Stimulated activated CD8-positive, alpha-beta memory T cell treated with anti-CD3 and anti-CD28 coated beads, Interleukin-2, amount 100 ng/mL, for 1 hour (primary cell): ENCODE measurements around the gene CEL.
"Not testable (repeated sequence)": the region's sequence is repeated elsewhere in the genome, so short reads cannot be mapped to it uniquely, and the experiment has no call there.

Experiments used
- DNase-seq, 2 donors: peaks; one replicate each; pipeline ENCODE4 v3.0.0-alpha.2; 2020; ENCODE audit warnings: low read depth in 2 of 2

Gene CEL

GRCh38 chr9:133064241-133065069, 2.7 kb downstream of the CEL start:
- no peak for DNase-seq

GRCh38 chr9:133065070-133065388, 3.2 kb downstream of the CEL start:
- no peak for DNase-seq

- DNase-seq = no peak
Observed at GRCh38 chr9:133066181-133066983, 4.6 kb downstream of the CEL start.

- no peak for DNase-seq
Observed at GRCh38 chr9:133067006-133067405, 5.2 kb downstream of the CEL start.

GRCh38 chr9:133067813-133068212, 6.0 kb downstream of the CEL start:
- DNase-seq = no peak

GRCh38 chr9:133068431-133068830, 6.7 kb downstream of the CEL start:
- not testable (repeated sequence) for DNase-seq

- not testable (repeated sequence) for DNase-seq
Observed at GRCh38 chr9:133070500-133070961, 8.8 kb downstream of the CEL start.

- DNase-seq = not testable (repeated sequence)
Observed at GRCh38 chr9:133070985-133071384, 9.2 kb downstream of the CEL start.

- DNase-seq = no peak
Observed at GRCh38 chr9:133071484-133072150, 9.8 kb downstream of the CEL start.

- DNase-seq = not testable (repeated sequence)
Observed at GRCh38 chr9:133072210-133072609, 10.4 kb downstream of the CEL start.

- DNase-seq = no peak
Observed at GRCh38 chr9:133073086-133074014, 11.6 kb downstream of the CEL start.

GRCh38 chr9:133074111-133074651, 12.4 kb downstream of the CEL start:
- no peak for DNase-seq

- DNase-seq = no peak
Observed at GRCh38 chr9:133075925-133076630, 14.3 kb downstream of the CEL start.

GRCh38 chr9:133076691-133077090, 14.9 kb downstream of the CEL start:
- DNase-seq = no peak

GRCh38 chr9:133078486-133078885, 16.7 kb downstream of the CEL start:
- no peak for DNase-seq

GRCh38 chr9:133080161-133080560, 18.4 kb downstream of the CEL start:
- no peak for DNase-seq

GRCh38 chr9:133080786-133081779, 19.3 kb downstream of the CEL start:
- DNase-seq = not testable (repeated sequence)

GRCh38 chr9:133081957-133082644, 20.3 kb downstream of the CEL start:
- not testable (repeated sequence) for DNase-seq
